OCI-LY1 (cell line): Measurements from ENCODE around the gene FSTL3.

Source experiments
- CTCF ChIP-seq: fragments of 200-600 bp; sonication (generic), shearing (Covaris generic); IDR thresholded peaks from 2 replicates; pipeline ENCODE4 v1.5.1; 2017; ENCODE audit warnings: mild to moderate bottlenecking, antibody characterized with exemption, low read length, moderate library complexity, mixed read lengths
- EZH2 ChIP-seq: fragments of 200-600 bp; sonication (generic), shearing (Covaris generic); IDR thresholded peaks from 2 replicates; pipeline ENCODE4 v1.8.0; 2017; ENCODE audit warnings: borderline replicate concordance, mixed run types, mild to moderate bottlenecking, antibody characterized with exemption, low read length, moderate library complexity, mixed read lengths

GRCh38 chr19:628168-628567 is 48.0 kb upstream of the FSTL3 start:
- TF ChIP-seq CTCF (peak; percentile 40; the same call in 1 of the 2 replicates), EZH2 (no peak)
